Astrocyte of the cerebellum (primary cell): ENCODE measurements around the gene ACSM6.
"Not testable (repeated sequence)": the region's sequence is repeated elsewhere in the genome, so short reads cannot be mapped to it uniquely, and the experiment has no call there.

ENCODE experiments used
- DNase-seq: peaks from one replicate; pipeline ENCODE4 v3.0.0-alpha.2; 2011; ENCODE audit warnings: low read depth
- H3K4me3 ChIP-seq: 2 replicates; pipeline ENCODE4 v1.5.1; 2011; ENCODE audit warnings: mild to moderate bottlenecking, low read depth, low read length, moderate library complexity
- CTCF ChIP-seq: IDR thresholded peaks from 2 replicates; pipeline ENCODE4 v1.5.1; 2012; ENCODE audit warnings: low read length, low read depth, moderate library complexity, mild to moderate bottlenecking; ENCODE audit errors: missing control alignments
- in situ Hi-C: cut with HindIII; loops from 2 replicates; pipeline ENCODE4 v1.10.0; 2017; ENCODE audit warnings: low sequenced_read_pairs

ACSM6 gene

GRCh38 chr10:95188593-95188992, 5.4 kb upstream of the ACSM6 start:
- DNase-seq = no peak
- in situ Hi-C loops = no loop called here
- no peak for TF ChIP-seq CTCF
- H3K4me3 ChIP-seq = no peak overlapping the region

GRCh38 chr10:95196046-95196445, 2.0 kb downstream of the ACSM6 start:
- in situ Hi-C loops = no loop called here
- no peak overlapping the region for H3K4me3 ChIP-seq
- TF ChIP-seq CTCF = no peak
- no peak for DNase-seq

- in situ Hi-C loops = no loop called here
- no peak for DNase-seq
- H3K4me3 ChIP-seq = no peak overlapping the region
- peak; percentile 37 for TF ChIP-seq CTCF
Observed at GRCh38 chr10:95201736-95202135, 7.7 kb downstream of the ACSM6 start.

GRCh38 chr10:95202865-95203264, 8.8 kb downstream of the ACSM6 start:
- H3K4me3 ChIP-seq, in situ Hi-C loops, DNase-seq: not testable (repeated sequence)

- TF ChIP-seq CTCF = peak; percentile 41
- H3K4me3 ChIP-seq = no peak overlapping the region
- in situ Hi-C loops = no loop called here
- no peak for DNase-seq
Observed at GRCh38 chr10:95208702-95209391, 14.8 kb downstream of the ACSM6 start.

GRCh38 chr10:95209509-95210127, 15.6 kb downstream of the ACSM6 start:
- in situ Hi-C loops = no loop called here
- no peak overlapping the region for H3K4me3 ChIP-seq
- DNase-seq = no peak
- TF ChIP-seq CTCF = no peak

GRCh38 chr10:95211606-95212279, 17.7 kb downstream of the ACSM6 start:
- in situ Hi-C loops = no loop called here
- no peak for TF ChIP-seq CTCF
- no peak for DNase-seq
- no peak overlapping the region for H3K4me3 ChIP-seq
